Thoracic aorta (tissue), 2 donors: ENCODE data around the gene RIPOR2. TPM values are rescaled to one million over a fixed set of nuclear protein-coding genes. Genes with fewer than 3 reads are reported as not detected.

ENCODE experiments used
- ATAC-seq: fragments of 150-250 bp; one replicate; pipeline ENCODE4 v1.8.0; 2017; ENCODE audit warnings: low read depth; ENCODE audit not compliant: insufficient number of reproducible peaks, low FRiP score
- DNase-seq: peaks from one replicate; pipeline ENCODE4 v3.0.0-alpha.2; 2020; ENCODE audit warnings: low spot score
- H3K27ac ChIP-seq, 2 donors: fragments of 200-600 bp; sonication (generic); 1 replicate in 1 of 2; 2 replicates in 1 of 2; pipeline ENCODE4 v1.5.1; 2016; ENCODE audit warnings: mild to moderate bottlenecking in 2 of 2, moderate library complexity in 2 of 2
- H3K27me3 ChIP-seq: fragments of 200-600 bp; sonication (generic); replicated peaks from 2 replicates; pipeline ENCODE4 v1.6.0; 2016; ENCODE audit warnings: mild to moderate bottlenecking; ENCODE audit not compliant: insufficient read depth
- H3K36me3 ChIP-seq: fragments of 200-600 bp; sonication (generic); one replicate; pipeline ENCODE4 v1.5.1; 2016
- H3K4me1 ChIP-seq, 2 donors: fragments of 200-600 bp; sonication (generic); 1 replicate in 1 of 2; 2 replicates in 1 of 2; pipeline versions ENCODE4 v1.5.1 to v1.6.0; 2016; ENCODE audit warnings: low read depth in 2 of 2, mild to moderate bottlenecking in 1 of 2; ENCODE audit not compliant: control insufficient read depth in 1 of 2
- H3K4me3 ChIP-seq: fragments of 200-600 bp; sonication (generic); 2 replicates; pipeline ENCODE4 v1.5.1; 2016; ENCODE audit warnings: mild to moderate bottlenecking
- H3K9me3 ChIP-seq: fragments of 200-600 bp; sonication (generic); 2 replicates; pipeline ENCODE4 v1.5.1; 2016
- total RNA-seq, 2 donors: library from RNA; depleted of rRNA; stranded (reverse); fragments of >200 nt; gene quantifications; one replicate each; pipeline versions ENCODE4 v1.1.0 to v1.2.3, GENCODE V29; 2016
- TF ChIP-seq, protein P1 (sequence below): fragments of 200-600 bp; sonication (generic); IDR thresholded peaks from one replicate; pipeline ENCODE4 v1.5.1; 2019; ENCODE audit warnings: antibody characterized with exemption

The RIPOR2 gene
- total RNA-seq, 2 donors from 2014 or later = 6.0 to 9.9 TPM

DNA sequence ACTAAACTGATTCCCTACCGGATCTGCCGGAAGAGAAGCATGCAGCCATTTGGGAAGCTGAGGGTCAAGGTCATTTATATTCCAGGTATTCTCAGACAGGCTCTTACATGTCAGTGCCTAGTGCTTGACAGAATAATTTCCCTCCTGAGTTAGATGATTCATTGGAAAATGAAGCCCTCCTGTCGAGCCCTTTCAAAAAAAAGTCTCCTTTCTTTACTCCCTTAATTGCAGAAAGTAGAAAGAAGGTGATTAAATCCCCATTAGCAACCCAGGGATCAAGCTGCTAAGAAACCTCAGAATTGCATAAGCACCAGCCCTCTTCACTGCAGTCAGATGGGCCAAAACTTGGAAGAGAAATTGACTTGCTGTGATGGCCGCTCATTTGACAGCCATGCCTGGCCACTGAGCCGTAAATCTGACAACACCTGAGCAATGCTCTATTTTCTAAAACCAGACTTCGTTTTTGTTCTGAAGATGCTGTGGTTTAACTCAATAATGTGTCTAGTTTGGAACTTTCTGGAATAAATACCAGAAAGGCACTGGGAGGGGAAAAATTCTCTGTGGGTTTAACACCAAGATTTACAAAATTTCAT is 76.1 kb downstream of the RIPOR2 start:
- Histone ChIP-seq H3K4me3 (no peak overlapping the region), H3K36me3 (no peaks in the 10 kb centered on the region), H3K27ac (no peak overlapping the region), H3K9me3 (no peaks in the 10 kb centered on the region), H3K4me1 (peaks cover 0 to 10% of the 10 kb centered on the region in 2 donors), H3K27me3 (no peaks in the 10 kb centered on the region)
- DNase-seq = no peak
- no peak for ATAC-seq
- TF ChIP-seq, protein P1, sequence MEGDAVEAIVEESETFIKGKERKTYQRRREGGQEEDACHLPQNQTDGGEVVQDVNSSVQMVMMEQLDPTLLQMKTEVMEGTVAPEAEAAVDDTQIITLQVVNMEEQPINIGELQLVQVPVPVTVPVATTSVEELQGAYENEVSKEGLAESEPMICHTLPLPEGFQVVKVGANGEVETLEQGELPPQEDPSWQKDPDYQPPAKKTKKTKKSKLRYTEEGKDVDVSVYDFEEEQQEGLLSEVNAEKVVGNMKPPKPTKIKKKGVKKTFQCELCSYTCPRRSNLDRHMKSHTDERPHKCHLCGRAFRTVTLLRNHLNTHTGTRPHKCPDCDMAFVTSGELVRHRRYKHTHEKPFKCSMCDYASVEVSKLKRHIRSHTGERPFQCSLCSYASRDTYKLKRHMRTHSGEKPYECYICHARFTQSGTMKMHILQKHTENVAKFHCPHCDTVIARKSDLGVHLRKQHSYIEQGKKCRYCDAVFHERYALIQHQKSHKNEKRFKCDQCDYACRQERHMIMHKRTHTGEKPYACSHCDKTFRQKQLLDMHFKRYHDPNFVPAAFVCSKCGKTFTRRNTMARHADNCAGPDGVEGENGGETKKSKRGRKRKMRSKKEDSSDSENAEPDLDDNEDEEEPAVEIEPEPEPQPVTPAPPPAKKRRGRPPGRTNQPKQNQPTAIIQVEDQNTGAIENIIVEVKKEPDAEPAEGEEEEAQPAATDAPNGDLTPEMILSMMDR = no peak

DNA sequence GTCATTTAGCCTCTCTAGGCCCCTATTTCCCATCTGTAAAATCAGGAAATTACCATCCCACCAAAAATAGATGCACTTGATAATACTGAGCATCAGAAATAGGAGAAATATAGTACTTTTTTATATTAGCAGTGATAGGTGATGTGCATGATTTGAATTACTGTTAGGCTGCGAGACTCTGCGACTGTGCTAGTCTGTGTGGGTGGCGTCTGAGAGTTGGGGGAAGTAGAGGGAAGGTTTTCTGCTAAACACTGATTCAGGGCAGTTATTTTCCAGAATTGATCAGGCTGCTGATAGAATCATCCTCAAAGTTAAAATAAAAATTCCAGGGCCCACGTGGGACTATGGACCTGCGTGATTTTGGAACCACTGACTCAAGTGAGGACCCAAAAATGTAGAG is 76.6 kb downstream of the RIPOR2 start:
- Histone ChIP-seq H3K27ac (no peak overlapping the region), H3K27me3 (no peaks in the 10 kb centered on the region), H3K4me3 (no peak overlapping the region), H3K4me1 (peaks cover 0 to 10% of the 10 kb centered on the region in 2 donors), H3K9me3 (no peaks in the 10 kb centered on the region), H3K36me3 (no peaks in the 10 kb centered on the region)
- TF ChIP-seq, protein P1 = no peak
- DNase-seq (no peak), ATAC-seq (no peak)

DNA sequence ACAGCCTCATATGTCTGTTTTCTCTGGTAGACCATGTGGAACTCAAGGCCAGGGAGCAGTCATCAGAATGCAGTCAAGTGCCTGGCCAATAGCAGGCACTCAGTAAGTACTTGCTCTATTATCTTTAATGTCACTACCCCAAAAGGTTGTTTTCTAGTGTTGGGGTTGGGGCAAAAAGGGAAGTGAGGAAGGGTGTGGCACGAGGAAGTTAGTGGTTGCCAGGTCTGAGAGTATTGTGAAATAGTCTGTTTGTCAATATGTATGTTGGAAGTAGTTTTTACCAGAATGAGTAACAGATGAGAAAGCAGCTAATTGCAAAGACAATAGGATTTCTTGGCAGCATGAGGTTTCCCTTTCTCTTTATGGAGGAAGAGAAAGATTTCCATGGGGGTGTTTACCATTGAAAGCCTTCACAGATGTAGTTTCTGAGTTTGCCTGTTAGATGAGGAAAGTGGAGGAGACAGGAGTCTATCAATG is 77.5 kb downstream of the RIPOR2 start:
- TF ChIP-seq, protein P1 = no peak
- DNase-seq (no peak), ATAC-seq (no peak)
- Histone ChIP-seq H3K4me1 (peaks cover 0 to 10% of the 10 kb centered on the region in 2 donors), H3K4me3 (no peak overlapping the region), H3K9me3 (no peaks in the 10 kb centered on the region), H3K27ac (no peak overlapping the region), H3K27me3 (no peaks in the 10 kb centered on the region), H3K36me3 (no peaks in the 10 kb centered on the region)

DNA sequence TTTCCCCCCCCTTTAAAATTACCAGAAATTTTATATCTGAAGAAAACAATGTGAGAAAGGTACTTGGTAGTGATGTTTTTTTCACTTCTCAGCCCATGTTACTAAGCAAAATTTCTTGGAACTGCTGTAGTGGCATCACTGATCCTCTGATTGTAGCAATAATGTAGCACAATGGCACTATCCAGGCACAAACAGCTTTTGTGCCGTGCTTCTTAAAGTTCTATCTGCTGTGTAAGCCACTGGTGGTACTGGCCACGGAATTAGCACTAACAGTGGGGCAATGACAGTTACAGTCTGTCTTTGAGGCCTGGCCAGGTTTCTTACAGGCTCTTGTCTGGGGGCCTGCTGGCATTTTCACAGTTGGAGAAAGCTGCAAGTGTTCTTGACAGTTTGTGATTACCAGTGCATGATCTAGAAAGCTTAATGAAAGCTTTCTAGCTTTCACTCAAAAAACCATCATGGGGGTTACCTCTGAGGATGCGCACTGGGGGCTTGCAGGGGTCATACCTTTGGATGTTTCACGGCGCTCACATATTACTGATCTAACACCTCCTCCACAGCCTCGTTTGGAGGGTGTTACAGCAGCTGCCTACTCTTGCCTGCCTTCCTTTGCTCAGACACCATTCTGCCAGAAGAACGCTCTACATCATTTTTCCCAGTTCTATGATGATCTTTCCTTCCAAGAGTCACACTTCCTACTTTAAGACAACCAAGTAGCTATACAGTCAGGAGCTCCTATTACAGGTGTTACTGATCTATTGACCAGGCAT is 78.7 kb downstream of the RIPOR2 start:
- ATAC-seq (no peak), DNase-seq (no peak)
- H3K27ac ChIP-seq = no peak overlapping the region
- no peaks in the 10 kb centered on the region for H3K36me3 ChIP-seq
- no peaks in the 10 kb centered on the region for H3K27me3 ChIP-seq
- H3K4me1 ChIP-seq = peaks cover 0 to 10% of the 10 kb centered on the region in 2 donors
- no peak overlapping the region for H3K4me3 ChIP-seq
- no peaks in the 10 kb centered on the region for H3K9me3 ChIP-seq
- TF ChIP-seq, protein P1 = no peak

DNA sequence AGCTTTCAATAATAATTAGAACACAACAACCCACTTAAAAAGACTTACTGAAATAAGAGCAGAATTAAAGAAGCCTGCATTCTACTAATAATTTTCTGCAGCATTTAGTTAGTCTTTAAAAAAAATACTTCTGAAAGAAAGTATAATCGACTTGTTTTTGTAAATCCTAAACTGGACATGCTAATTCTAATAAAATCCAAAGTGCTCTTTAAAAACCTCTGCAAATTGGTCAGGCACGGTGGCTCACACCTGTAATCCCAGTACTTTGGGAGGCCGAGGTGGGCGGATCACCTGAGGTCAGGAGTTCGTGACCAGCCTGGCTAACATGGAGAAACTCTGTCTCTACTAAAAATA is 79.5 kb downstream of the RIPOR2 start:
- H3K27me3 ChIP-seq = no peaks in the 10 kb centered on the region
- no peaks in the 10 kb centered on the region for H3K36me3 ChIP-seq
- no peak overlapping the region for H3K4me3 ChIP-seq
- ATAC-seq (no peak), DNase-seq (no peak)
- no peaks in the 10 kb centered on the region for H3K9me3 ChIP-seq
- H3K27ac ChIP-seq = no peak overlapping the region
- H3K4me1 ChIP-seq = peaks cover 0 to 16% of the 10 kb centered on the region in 2 donors
- TF ChIP-seq, protein P1 = no peak
